ENCODE data around the gene IL12A. TPM values are rescaled to one million over a fixed set of nuclear protein-coding genes. Genes with fewer than 3 reads are reported as not detected.

IL12A gene
- total RNA-seq, 1 donor from 2014 or later: 2.9 TPM

DNA sequence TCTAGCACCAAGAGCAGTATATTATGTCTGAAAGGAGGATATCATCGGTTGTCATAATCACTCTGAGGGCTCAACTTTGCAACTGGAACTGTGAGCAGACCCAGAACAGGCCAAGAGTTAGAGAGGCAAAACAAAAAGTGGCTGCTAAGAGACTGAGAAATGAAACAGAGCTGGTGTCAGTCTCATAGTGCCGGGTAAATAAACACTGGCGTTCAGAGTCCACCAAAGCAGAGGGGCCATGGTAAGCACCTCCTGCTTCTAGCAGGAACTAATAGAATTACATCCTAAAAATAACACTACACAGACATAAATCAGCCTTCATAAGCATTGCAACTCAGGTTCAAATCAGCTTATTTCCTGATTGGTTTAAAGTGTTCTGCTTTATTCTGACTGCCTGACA is 10.3 kb upstream of the IL12A start:
- H3K4me1 Mint-ChIP-seq (ENCODE audit: low read depth, unreplicated experiment): no peaks in the 10 kb centered on the region
- H2AFZ ChIP-seq (ENCODE audit: low read depth, low read length): no peak overlapping the region
- TF ChIP-seq EZH2 (IDR thresholded peaks at IDR 0.05; ENCODE audit: insufficient read depth, low read length) (no peak), CTCF (IDR thresholded peaks at IDR 0.05; ENCODE audit: insufficient read depth, low read depth, low read length) (no peak)

DNA sequence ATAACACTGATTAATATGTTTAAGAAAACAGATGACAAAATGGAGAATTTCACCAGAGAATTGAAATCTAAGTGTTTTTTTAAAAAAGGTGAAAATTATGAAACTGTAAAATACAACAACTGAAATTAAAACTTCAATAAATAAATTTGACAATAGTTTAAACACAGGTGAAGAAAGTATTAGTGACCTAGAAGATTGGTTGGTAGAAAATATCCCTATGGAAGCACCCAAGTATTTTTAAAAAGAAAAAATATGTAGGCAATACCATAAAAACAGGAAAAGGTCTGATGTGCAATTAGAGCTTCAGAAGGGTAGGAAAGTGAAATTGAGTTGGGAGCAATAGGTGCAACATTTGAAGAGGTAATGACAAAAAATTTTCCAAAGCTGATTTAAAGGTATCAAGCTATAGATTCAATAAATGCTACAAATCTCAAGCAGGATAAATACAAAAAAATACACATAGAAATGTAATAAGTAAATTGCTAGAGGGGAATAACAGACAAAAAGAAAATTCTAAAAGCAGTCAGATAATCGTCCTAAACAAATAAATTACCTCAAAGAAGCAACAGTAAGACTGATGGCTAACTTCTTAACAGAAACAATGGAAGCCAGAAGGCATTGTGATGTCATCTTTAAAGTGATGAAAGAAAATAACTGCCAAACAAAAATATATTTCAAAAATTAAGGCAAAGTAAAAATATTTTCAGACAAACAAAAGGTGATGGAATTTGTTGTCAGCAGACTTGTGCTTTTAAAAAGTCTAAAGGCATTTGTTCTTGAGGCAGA is 9.5 kb upstream of the IL12A start:
- no peak overlapping the region for H3K27ac Mint-ChIP-seq (ENCODE audit: unreplicated experiment)
- H3K4me1 Mint-ChIP-seq (ENCODE audit: low read depth, unreplicated experiment): no peaks in the 10 kb centered on the region
- no peak overlapping the region for H3K4me3 Mint-ChIP-seq (ENCODE audit: unreplicated experiment)
- H3K36me3 Mint-ChIP-seq (ENCODE audit: low read depth, unreplicated experiment): no peaks in the 10 kb centered on the region
- Histone ChIP-seq H2AFZ (ENCODE audit: low read depth, low read length) (no peak overlapping the region), H3K4me2 (ENCODE audit: low read length) (no peak overlapping the region), H3K9me3 (ENCODE audit: insufficient read depth, low read depth, low read length) (no peaks in the 10 kb centered on the region), H4K20me1 (ENCODE audit: insufficient read depth, low read length) (no peaks in the 10 kb centered on the region), H3K36me3 (ENCODE audit: insufficient read depth, low read length) (no peaks in the 10 kb centered on the region), H3K27ac (ENCODE audit: low read depth, low read length) (no peak overlapping the region), H3K27me3 (ENCODE audit: insufficient read depth, low read length) (no peaks in the 10 kb centered on the region), H3K79me2 (ENCODE audit: insufficient read depth, low read length) (no peaks in the 10 kb centered on the region), H3K9ac (ENCODE audit: low read length) (no peak overlapping the region), H3K4me3 (ENCODE audit: insufficient read depth, low read depth, low read length) (no peak overlapping the region), H3K4me1 (ENCODE audit: insufficient read depth, low read length) (no peaks in the 10 kb centered on the region)
- no peaks in the 10 kb centered on the region for H3K27me3 Mint-ChIP-seq (ENCODE audit: low read depth, unreplicated experiment)
- FAIRE-seq (no peak), DNase-seq (ENCODE audit: low read depth) (no peak)
- H3K9me3 Mint-ChIP-seq (ENCODE audit: unreplicated experiment): no peaks in the 10 kb centered on the region
- TF ChIP-seq EZH2 (IDR thresholded peaks at IDR 0.05; ENCODE audit: insufficient read depth, low read length) (no peak), CTCF (IDR thresholded peaks at IDR 0.05; ENCODE audit: insufficient read depth, low read depth, low read length) (no peak)

More for the DNA sequence above, 10.3 kb upstream of the IL12A start:
- H3K4me3 ChIP-seq (ENCODE audit: insufficient read depth, low read depth, low read length): no peak overlapping the region
- no peak overlapping the region for H3K4me3 Mint-ChIP-seq (ENCODE audit: unreplicated experiment)
- no peaks in the 10 kb centered on the region for H3K27me3 Mint-ChIP-seq (ENCODE audit: low read depth, unreplicated experiment)
- H3K9me3 Mint-ChIP-seq (ENCODE audit: unreplicated experiment): no peaks in the 10 kb centered on the region
- no peaks in the 10 kb centered on the region for H3K79me2 ChIP-seq (ENCODE audit: insufficient read depth, low read length)
- no peaks in the 10 kb centered on the region for H4K20me1 ChIP-seq (ENCODE audit: insufficient read depth, low read length)
- no peak for DNase-seq (ENCODE audit: low read depth)
- H3K4me2 ChIP-seq (ENCODE audit: low read length): no peak overlapping the region
- no peak overlapping the region for H3K9ac ChIP-seq (ENCODE audit: low read length)
- no peaks in the 10 kb centered on the region for H3K9me3 ChIP-seq (ENCODE audit: insufficient read depth, low read depth, low read length)
- no peak for FAIRE-seq
- no peak overlapping the region for H3K27ac ChIP-seq (ENCODE audit: low read depth, low read length)
- H3K27me3 ChIP-seq (ENCODE audit: insufficient read depth, low read length): no peaks in the 10 kb centered on the region
- H3K4me1 ChIP-seq (ENCODE audit: insufficient read depth, low read length): no peaks in the 10 kb centered on the region
- no peaks in the 10 kb centered on the region for H3K36me3 Mint-ChIP-seq (ENCODE audit: low read depth, unreplicated experiment)
- no peaks in the 10 kb centered on the region for H3K36me3 ChIP-seq (ENCODE audit: insufficient read depth, low read length)
- no peak overlapping the region for H3K27ac Mint-ChIP-seq (ENCODE audit: unreplicated experiment)

GRCh38 chr3:159982442-159982974 is 6.1 kb upstream of the IL12A start:
- Mint-ChIP-seq H3K27ac (ENCODE audit: unreplicated experiment) (no peak overlapping the region), H3K4me3 (ENCODE audit: unreplicated experiment) (no peak overlapping the region), H3K36me3 (ENCODE audit: low read depth, unreplicated experiment) (no peaks in the 10 kb centered on the region), H3K9me3 (ENCODE audit: unreplicated experiment) (no peaks in the 10 kb centered on the region), H3K4me1 (ENCODE audit: low read depth, unreplicated experiment) (peaks cover 5% of the 10 kb centered on the region), H3K27me3 (ENCODE audit: low read depth, unreplicated experiment) (no peaks in the 10 kb centered on the region)
- Histone ChIP-seq H3K9me3 (ENCODE audit: insufficient read depth, low read depth, low read length) (no peaks in the 10 kb centered on the region), H3K27me3 (ENCODE audit: insufficient read depth, low read length) (no peaks in the 10 kb centered on the region), H3K36me3 (ENCODE audit: insufficient read depth, low read length) (no peaks in the 10 kb centered on the region), H4K20me1 (ENCODE audit: insufficient read depth, low read length) (no peaks in the 10 kb centered on the region), H3K4me1 (ENCODE audit: insufficient read depth, low read length) (peaks cover 4% of the 10 kb centered on the region), H2AFZ (ENCODE audit: low read depth, low read length) (no peak overlapping the region), H3K27ac (ENCODE audit: low read depth, low read length) (no peak overlapping the region), H3K79me2 (ENCODE audit: insufficient read depth, low read length) (no peaks in the 10 kb centered on the region), H3K9ac (ENCODE audit: low read length) (no peak overlapping the region), H3K4me2 (ENCODE audit: low read length) (no peak overlapping the region), H3K4me3 (ENCODE audit: insufficient read depth, low read depth, low read length) (no peak overlapping the region)
- TF ChIP-seq EZH2 (IDR thresholded peaks at IDR 0.05; ENCODE audit: insufficient read depth, low read length) (no peak), CTCF (IDR thresholded peaks at IDR 0.05; ENCODE audit: insufficient read depth, low read depth, low read length) (no peak)
- no peak for DNase-seq (ENCODE audit: low read depth)
- no peak for FAIRE-seq
